SU-DHL-6 (cell line): Measurements from ENCODE around the gene MEI1.

Experiments used
- H2AFZ ChIP-seq: fragments of 200-600 bp; sonication (generic); 2 replicates; pipeline ENCODE4 v1.6.1; 2014; ENCODE audit warnings: low read depth, mild to moderate bottlenecking, moderate library complexity, mixed read lengths, antibody characterized with exemption, low read length; ENCODE audit not compliant: severe bottlenecking
- H3F3A ChIP-seq: fragments of 200-600 bp; shearing (Covaris generic); 2 replicates; pipeline ENCODE4 v1.6.0; 2016; ENCODE audit warnings: antibody characterized with exemption, mild to moderate bottlenecking; ENCODE audit not compliant: insufficient read depth
- H3K27ac ChIP-seq: fragments of 200-600 bp; sonication (generic); 2 replicates; pipeline ENCODE4 v1.5.1; 2016; ENCODE audit warnings: low read depth, mild to moderate bottlenecking, low read length, moderate library complexity, mixed read lengths
- H3K27me3 ChIP-seq: fragments of 200-600 bp; sonication (generic), shearing (Covaris generic); 2 replicates; pipeline ENCODE4 v1.6.0; 2014; ENCODE audit warnings: mild to moderate bottlenecking, low read length
- H3K36me3 ChIP-seq: fragments of 200-600 bp; sonication (generic); 2 replicates; pipeline ENCODE4 v1.6.1; 2014; ENCODE audit warnings: mild to moderate bottlenecking, low read length, mixed read lengths
- H3K4me2 ChIP-seq: fragments of 300-600, 200-600 bp; shearing (Covaris generic), sonication (generic); 2 replicates; pipeline ENCODE4 v1.6.0; 2014; ENCODE audit warnings: low read length, low read depth, mild to moderate bottlenecking; ENCODE audit not compliant: poor library complexity, severe bottlenecking
- H3K4me3 ChIP-seq: fragments of 200-600 bp; sonication (generic); 2 replicates; pipeline ENCODE4 v1.5.1; 2014; ENCODE audit warnings: antibody characterized with exemption, low read length, mild to moderate bottlenecking, mixed read lengths; ENCODE audit not compliant: insufficient read depth, poor library complexity, severe bottlenecking
- H3K79me2 ChIP-seq: fragments of 200-600 bp; sonication (generic); 2 replicates; pipeline ENCODE4 v1.6.1; 2014; ENCODE audit warnings: mild to moderate bottlenecking, low read length, moderate library complexity; ENCODE audit not compliant: insufficient read depth
- H3K9ac ChIP-seq: fragments of 200-600 bp; sonication (generic); 2 replicates; pipeline ENCODE4 v1.7.0; 2014; ENCODE audit warnings: mild to moderate bottlenecking, low read length
- H3K9me2 ChIP-seq: fragments of 200-600 bp; sonication (generic); replicated peaks from 2 replicates; pipeline ENCODE4 v1.6.1; 2014; ENCODE audit warnings: low read length; ENCODE audit not compliant: insufficient read depth
- H3K9me3 ChIP-seq: fragments of 200-600 bp; sonication (generic); 2 replicates; pipeline ENCODE4 v1.6.1; 2014; ENCODE audit warnings: low read length, mixed read lengths; ENCODE audit not compliant: insufficient read depth
- H4K20me1 ChIP-seq: fragments of 200-600 bp; sonication (generic); 2 replicates; pipeline ENCODE4 v1.6.1; 2014; ENCODE audit warnings: low read depth, mild to moderate bottlenecking, antibody characterized with exemption, low read length, moderate library complexity, mixed read lengths
- CTCF ChIP-seq: fragments of 200-600 bp; sonication (generic); IDR thresholded peaks from one replicate; pipeline ENCODE4 v1.5.1; 2017; ENCODE audit warnings: antibody characterized with exemption, mild to moderate bottlenecking, low read length, moderate library complexity; ENCODE audit not compliant: insufficient read depth, poor library complexity, severe bottlenecking
- EZH2phosphoT487 ChIP-seq: fragments of 200-600 bp; sonication (generic), shearing (Covaris generic); conservative IDR thresholded peaks from 2 replicates; pipeline ENCODE4 v1.6.1; 2018; ENCODE audit warnings: mild to moderate bottlenecking, antibody characterized with exemption, low read length, moderate library complexity, mixed read lengths

The MEI1 gene

DNA sequence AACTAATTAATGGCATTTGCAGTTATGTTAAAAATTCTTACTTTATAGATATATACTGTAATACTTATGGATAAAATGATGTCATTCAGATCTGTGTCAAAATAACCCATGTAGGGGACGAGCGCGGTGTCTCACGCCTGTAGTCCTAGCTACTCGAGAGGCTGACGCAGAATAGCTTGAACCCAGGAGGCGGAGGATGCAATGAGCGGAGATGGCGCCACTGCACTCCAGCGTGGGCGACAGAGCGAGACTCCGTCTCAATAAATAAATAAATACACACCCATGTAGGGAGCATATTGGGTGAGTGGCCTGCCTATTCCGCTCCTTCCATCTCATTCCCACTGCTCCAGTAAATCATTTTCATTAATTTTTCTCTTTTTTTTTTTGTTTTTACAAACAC lies 17.7 kb upstream of the MEI1 start:
- H3K27me3 ChIP-seq: no peaks in the 10 kb centered on the region
- peak overlapping the region; percentile 65 for H3K4me3 ChIP-seq
- peaks cover 17% of the 10 kb centered on the region; the same call in 1 of the 2 replicates for H3K36me3 ChIP-seq
- H3K9me2 ChIP-seq: no peaks in the 10 kb centered on the region
- peaks cover 85% of the 10 kb centered on the region for H3K79me2 ChIP-seq
- peaks cover 29% of the 10 kb centered on the region; the same call in 1 of the 2 replicates for H3F3A ChIP-seq
- H2AFZ ChIP-seq: no peak overlapping the region
- TF ChIP-seq EZH2phosphoT487 (no peak), CTCF (no peak)
- peak overlapping the region; percentile 79 for H3K4me2 ChIP-seq
- no peak overlapping the region for H3K27ac ChIP-seq
- H4K20me1 ChIP-seq: peaks cover 9% of the 10 kb centered on the region; the same call in 1 of the 2 replicates
- H3K9me3 ChIP-seq: no peaks in the 10 kb centered on the region
- peak overlapping the region; percentile 70 for H3K9ac ChIP-seq

DNA sequence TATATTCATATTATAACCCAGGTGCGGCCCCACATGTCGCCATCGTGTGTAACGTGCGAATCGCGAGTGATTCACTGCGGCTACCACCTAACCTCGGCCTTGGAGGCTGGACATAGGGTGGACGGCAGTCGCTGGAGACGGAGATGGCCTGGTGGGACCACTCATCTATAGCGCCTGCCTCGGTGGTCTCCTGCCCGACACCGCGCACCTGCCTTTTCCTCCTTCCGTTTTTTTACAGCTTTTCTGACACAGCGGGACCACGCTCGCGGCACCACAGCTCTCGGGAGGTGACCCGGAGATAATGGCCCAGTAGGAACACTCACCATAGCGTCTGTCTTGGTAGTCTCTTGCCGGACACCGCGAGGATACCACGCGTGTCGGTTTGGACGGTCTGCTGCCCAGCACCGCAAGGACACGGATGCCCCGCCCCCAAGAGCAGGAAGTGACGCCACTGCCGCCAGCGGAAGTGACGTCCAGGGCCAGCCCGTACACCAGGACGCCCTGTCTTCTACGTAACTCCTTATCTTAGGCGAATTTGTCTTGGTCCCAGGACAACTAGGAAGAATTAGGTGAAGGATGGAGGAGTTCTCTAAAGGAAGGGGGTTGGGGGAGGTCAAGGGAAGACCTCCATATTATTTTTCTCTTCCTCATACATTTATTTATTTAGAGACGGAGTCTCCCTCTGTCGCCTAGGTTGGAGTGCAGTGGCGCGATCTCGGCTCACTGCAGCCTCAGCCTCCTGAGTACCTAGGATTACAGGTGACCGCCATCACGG lies 17.1 kb upstream of the MEI1 start:
- Histone ChIP-seq H3K79me2 (peaks cover 92% of the 10 kb centered on the region), H3K4me3 (peak overlapping the region; percentile 65), H3K4me2 (peak overlapping the region; percentile 79), H3K27me3 (no peaks in the 10 kb centered on the region), H3K9ac (peak overlapping the region; percentile 70), H4K20me1 (peaks cover 9% of the 10 kb centered on the region; the same call in 1 of the 2 replicates), H3K9me3 (no peaks in the 10 kb centered on the region), H3K27ac (peak overlapping the region; percentile 49), H3K9me2 (no peaks in the 10 kb centered on the region), H3K36me3 (peaks cover 15% of the 10 kb centered on the region; the same call in 1 of the 2 replicates), H2AFZ (no peak overlapping the region), H3F3A (peaks cover 29% of the 10 kb centered on the region; the same call in 1 of the 2 replicates)
- TF ChIP-seq EZH2phosphoT487 (no peak), CTCF (no peak)

- peak overlapping the region; percentile 65 for H3K4me3 ChIP-seq
These were observed 16.3 kb upstream of the MEI1 start for GRCh38 chr22:41683052-41683451.

More at GRCh38 chr22:41683052-41683451, 16.3 kb upstream of the MEI1 start:
- Histone ChIP-seq H3F3A (peaks cover 29% of the 10 kb centered on the region; the same call in 1 of the 2 replicates), H3K9me3 (no peaks in the 10 kb centered on the region), H3K27me3 (no peaks in the 10 kb centered on the region), H3K27ac (peak overlapping the region; percentile 49), H3K9ac (peak overlapping the region; percentile 70), H3K9me2 (no peaks in the 10 kb centered on the region), H3K36me3 (peaks cover 15% of the 10 kb centered on the region; the same call in 1 of the 2 replicates), H2AFZ (no peak overlapping the region), H3K79me2 (peaks cover 97% of the 10 kb centered on the region), H3K4me2 (peak overlapping the region; percentile 79), H4K20me1 (peaks cover 9% of the 10 kb centered on the region; the same call in 1 of the 2 replicates)
- no peak for TF ChIP-seq EZH2phosphoT487
- TF ChIP-seq CTCF: no peak
